IMR-90 (cell line): Measurements from ENCODE around the gene EYS. TPM values are rescaled to one million over a fixed set of nuclear protein-coding genes. Genes with fewer than 3 reads are reported as not detected.

ENCODE experiments used
- ATAC-seq: fragments of 200-7000 bp; cut with Tn5 transposase; 2 replicates; pipeline ENCODE4 v1.9.1; 2020; ENCODE audit warnings: low read depth, mild to moderate bottlenecking, moderate library complexity
- BruUV-seq: library from RNA; stranded (reverse); fragments of 400-500 nt; replicated peaks from 2 replicates; lab custom pipeline; 2021; lab: Mats Ljungman, UMichigan
- CTCF ChIA-PET: fragments of 300-600 bp; formaldehyde crosslinking; extraction: SDS; loops from one replicate; lab custom pipeline; 2021; ENCODE audit warnings: antibody characterized with exemption; lab: Yijun Ruan, JAX
- POLR2A ChIA-PET: fragments of 300-600 bp; sonication (Branson Sonifier 250); formaldehyde crosslinking; loops from one replicate; lab custom pipeline; 2022; ENCODE audit warnings: antibody characterized with exemption; ENCODE audit not compliant: unreplicated experiment; lab: Charles Lee
- DNase-seq: peaks from one replicate; pipeline ENCODE4 v3.0.0; 2013
- H2AFZ ChIP-seq: replicated peaks from 2 replicates; pipeline ENCODE3; 2013; ENCODE audit warnings: low read length, mild to moderate bottlenecking; ENCODE audit not compliant: poor library complexity
- H2AK5ac ChIP-seq: 2 replicates; pipeline ENCODE4 v1.6.1; 2013; ENCODE audit warnings: low read depth, low read length, inconsistent platforms
- H2AK9ac ChIP-seq: replicated peaks from 2 replicates; pipeline ENCODE3; 2013; ENCODE audit warnings: mild to moderate bottlenecking, low read depth, low read length, moderate library complexity; ENCODE audit not compliant: poor library complexity
- H2BK120ac ChIP-seq: 2 replicates; pipeline ENCODE4 v1.6.1; 2013; ENCODE audit warnings: low read depth, low read length, inconsistent platforms
- H2BK15ac ChIP-seq: 3 replicates; pipeline ENCODE4 v1.6.1; 2013; ENCODE audit warnings: low read depth, low read length, inconsistent platforms
- H2BK20ac ChIP-seq: 2 replicates; pipeline ENCODE4 v1.6.1; 2013; ENCODE audit warnings: low read depth, mild to moderate bottlenecking, inconsistent platforms, low read length, moderate library complexity
- H2BK5ac ChIP-seq: 2 replicates; pipeline ENCODE4 v1.6.1; 2013; ENCODE audit warnings: mild to moderate bottlenecking, low read depth, low read length, inconsistent platforms; ENCODE audit not compliant: poor library complexity, severe bottlenecking
- H3K14ac ChIP-seq: replicated peaks from 2 replicates; pipeline ENCODE4 v1.6.1; 2013; ENCODE audit warnings: low read depth, low read length, inconsistent platforms
- H3K18ac ChIP-seq: 2 replicates; pipeline ENCODE4 v1.6.1; 2013; ENCODE audit warnings: low read depth, low read length, control low read depth
- H3K23ac ChIP-seq: 2 replicates; pipeline ENCODE4 v1.6.1; 2013; ENCODE audit warnings: low read depth, low read length, inconsistent platforms
- H3K27ac ChIP-seq: 2 replicates; pipeline ENCODE4 v1.5.1; 2013; ENCODE audit warnings: mild to moderate bottlenecking, control low read depth, low read length; ENCODE audit not compliant: insufficient read depth
- H3K27me3 ChIP-seq: 2 replicates; pipeline ENCODE4 v1.6.1; 2013; ENCODE audit warnings: low read length; ENCODE audit not compliant: control insufficient read depth, insufficient read depth
- H3K36me3 ChIP-seq: 2 replicates; pipeline ENCODE4 v1.6.1; 2013; ENCODE audit warnings: low read length, mixed read lengths; ENCODE audit not compliant: control insufficient read depth, insufficient read depth
- H3K4ac ChIP-seq: 2 replicates; pipeline ENCODE4 v1.6.1; 2013; ENCODE audit warnings: low read depth, low read length, inconsistent platforms
- H3K4me1 ChIP-seq: 2 replicates; pipeline ENCODE4 v1.6.1; 2013; ENCODE audit warnings: low read length, mixed read lengths; ENCODE audit not compliant: control insufficient read depth, insufficient read depth
- H3K4me2 ChIP-seq: 2 replicates; pipeline ENCODE4 v1.6.1; 2013; ENCODE audit warnings: low read depth, mild to moderate bottlenecking, control low read depth, low read length, moderate library complexity
- H3K4me3 ChIP-seq: 2 replicates; pipeline ENCODE4 v1.5.1; 2013; ENCODE audit warnings: low read depth, mild to moderate bottlenecking, control low read depth, low read length, moderate library complexity; ENCODE audit not compliant: insufficient read depth
- H3K56ac ChIP-seq: 2 replicates; pipeline ENCODE4 v1.6.1; 2013; ENCODE audit warnings: low read length, inconsistent platforms; ENCODE audit not compliant: insufficient read depth; ENCODE audit errors: extremely low read depth
- H3K79me1 ChIP-seq, 2 experiments: 2 replicates each; pipeline ENCODE4 v1.6.1; 2013; ENCODE audit warnings: low read length in 2 of 2, inconsistent platforms in 1 of 2, low read depth in 1 of 2
- H3K9ac ChIP-seq: 2 replicates; pipeline ENCODE4 v1.6.1; 2013; ENCODE audit warnings: low read depth, low read length, control low read depth
- H3K9me1 ChIP-seq: 2 replicates; pipeline ENCODE4 v1.6.1; 2013; ENCODE audit warnings: low read length, inconsistent platforms; ENCODE audit not compliant: insufficient read depth
- H3K9me3 ChIP-seq: 2 replicates; pipeline ENCODE4 v1.6.1; 2013; ENCODE audit warnings: low read length; ENCODE audit not compliant: control insufficient read depth, insufficient read depth
- H4K20me1 ChIP-seq: 2 replicates; pipeline ENCODE4 v1.6.1; 2013; ENCODE audit warnings: low read length, inconsistent platforms; ENCODE audit not compliant: insufficient read depth
- H4K5ac ChIP-seq: 2 replicates; pipeline ENCODE4 v1.6.1; 2013; ENCODE audit warnings: mild to moderate bottlenecking, low read depth, low read length, control low read depth
- H4K8ac ChIP-seq, 2 experiments: 2 replicates each; pipeline ENCODE4 v1.6.1; 2013; ENCODE audit warnings: low read depth in 2 of 2, low read length in 2 of 2, control low read depth in 1 of 2, inconsistent platforms in 1 of 2
- H4K91ac ChIP-seq: 2 replicates; pipeline ENCODE4 v1.6.1; 2013; ENCODE audit warnings: low read depth, low read length, inconsistent platforms; ENCODE audit not compliant: insufficient read depth
- BHLHE40 ChIP-seq: fragments of 150-350 bp; IDR thresholded peaks from 2 replicates; pipeline ENCODE4 v1.6.1; 2016; ENCODE audit warnings: mild to moderate bottlenecking, low read depth, low read length
- CEBPB ChIP-seq: IDR thresholded peaks from 2 replicates; pipeline ENCODE4 v1.6.1; 2012; ENCODE audit warnings: low read depth, low read length, improper control_type of control experiment
- CHD1 ChIP-seq: IDR thresholded peaks from 2 replicates; pipeline ENCODE4 v1.6.1; 2012; ENCODE audit warnings: low read depth, low read length, improper control_type of control experiment
- CTCF ChIP-seq: conservative IDR thresholded peaks from 2 replicates; pipeline ENCODE4 v1.5.1; 2012; ENCODE audit warnings: mild to moderate bottlenecking, low read depth, low read length, improper control_type of control experiment
- ELK1 ChIP-seq: fragments of 150-350 bp; IDR thresholded peaks from 2 replicates; pipeline ENCODE4 v1.6.1; 2016; ENCODE audit warnings: low read depth, mild to moderate bottlenecking, low read length, moderate library complexity, borderline replicate concordance
- FOS ChIP-seq: fragments of 150-350 bp; IDR thresholded peaks from 2 replicates; pipeline ENCODE4 v1.6.1; 2016; ENCODE audit warnings: low read depth, low read length
- MAFK ChIP-seq: IDR thresholded peaks from 2 replicates; pipeline ENCODE4 v1.6.1; 2012; ENCODE audit warnings: low read depth, low read length, improper control_type of control experiment
- MAZ ChIP-seq: IDR thresholded peaks from 2 replicates; pipeline ENCODE4 v1.6.1; 2012; ENCODE audit warnings: low read depth, mild to moderate bottlenecking, low read length, improper control_type of control experiment, moderate library complexity, borderline replicate concordance
- MXI1 ChIP-seq: IDR thresholded peaks from 2 replicates; pipeline ENCODE4 v1.6.1; 2012; ENCODE audit warnings: low read depth, mild to moderate bottlenecking, low read length, moderate library complexity, borderline replicate concordance
- NFE2L2 ChIP-seq: fragments of 150-350 bp; IDR thresholded peaks from 2 replicates; pipeline ENCODE4 v1.6.1; 2016; ENCODE audit warnings: low read depth, mild to moderate bottlenecking, low read length
- POLR2A ChIP-seq: IDR thresholded peaks from 2 replicates; pipeline ENCODE4 v1.6.1; 2012; ENCODE audit warnings: mild to moderate bottlenecking, low read depth, low read length
- RAD21 ChIP-seq: IDR thresholded peaks from 2 replicates; pipeline ENCODE4 v1.6.1; 2012; ENCODE audit warnings: low read length, improper control_type of control experiment
- RCOR1 ChIP-seq: IDR thresholded peaks from 2 replicates; pipeline ENCODE4 v1.6.1; 2012; ENCODE audit warnings: mild to moderate bottlenecking, low read length, improper control_type of control experiment; ENCODE audit not compliant: insufficient replicate concordance
- RFX5 ChIP-seq: IDR thresholded peaks from 2 replicates; pipeline ENCODE4 v1.8.0; 2012; ENCODE audit warnings: low read depth, mild to moderate bottlenecking, low read length, moderate library complexity
- SMC3 ChIP-seq: fragments of 150-350 bp; IDR thresholded peaks from 2 replicates; pipeline ENCODE4 v1.6.1; 2016; ENCODE audit warnings: low read depth, mild to moderate bottlenecking, antibody characterized with exemption, low read length, moderate library complexity
- USF2 ChIP-seq: fragments of 150-350 bp; IDR thresholded peaks from 2 replicates; pipeline ENCODE4 v1.6.1; 2017; ENCODE audit warnings: mild to moderate bottlenecking, antibody characterized with exemption, low read length, low read depth
- WGBS, 2 experiments: methylation state at CpG; one replicate each; pipeline versions ENCODE4 v1.1.5 to v1.1.7; 2013; ENCODE audit warnings: missing lambda C conversion rate in 2 of 2; ENCODE audit not compliant: insufficient read length in 1 of 2; ENCODE audit errors: extremely low coverage in 2 of 2; 5-methylcytosine and 5-hydroxymethylcytosine counted together
- dilution Hi-C: fragments of 300-500 bp; cut with HindIII; formaldehyde crosslinking; loops from one replicate; pipeline ENCODE4 v1.14.3; 2018; ENCODE audit warnings: low sequenced_read_pairs; ENCODE audit not compliant: unreplicated experiment
- in situ Hi-C: fragments of 300-500 bp; cut with MboI; formaldehyde crosslinking; loops from 3 replicates; pipeline ENCODE4 v1.14.3; 2019; ENCODE audit warnings: low sequenced_read_pairs, inconsistent platforms, mixed read lengths
- intact Hi-C: fragments of 100-400 bp; cut with micrococcal nuclease; formaldehyde crosslinking; loops from 2 replicates; pipeline ENCODE4 v1.10.0; 2022
- polyA plus RNA-seq, 3 experiments: library from polyadenylated mRNA; depleted of rRNA; stranded (reverse); fragments of >200 nt; gene quantifications; 2 replicates each; pipeline ENCODE4 v1.2.3, GENCODE V29; 2012; ENCODE audit warnings: low replicate concordance in 1 of 3
- total RNA-seq: library from RNA; depleted of rRNA; stranded (reverse); fragments of >200 nt; gene quantifications from 2 replicates; pipeline ENCODE4 v1.2.3, GENCODE V29; 2012

EYS gene
- total and polyA plus RNA-seq, 2 of the 4 experiments (the other 2 are of a cell fraction) = under 0.01 TPM; not detected in 1

GRCh38 chr6:63671098-63671754 is 2035.8 kb downstream of the EYS start:
- Histone ChIP-seq H3K23ac (no peak overlapping the region), H2BK20ac (no peak overlapping the region), H3K4me3 (no peak overlapping the region), H4K8ac (no peak overlapping the region), H2BK15ac (no peak overlapping the region), H3K18ac (no peak overlapping the region), H3K27me3 (no peaks in the 10 kb centered on the region), H3K9me1 (no peaks in the 10 kb centered on the region), H3K27ac (no peak overlapping the region), H3K4ac (no peak overlapping the region), H4K5ac (no peak overlapping the region), H3K56ac (no peak overlapping the region), H2AK9ac (no peak overlapping the region), H3K4me2 (no peak overlapping the region), H3K36me3 (no peaks in the 10 kb centered on the region), H3K4me1 (0 out of 2 replicates have a peak, but pooled peaks cover 2% of the 10 kb centered on the region), H3K9me3 (no peaks in the 10 kb centered on the region), H4K20me1 (peaks cover 22% of the 10 kb centered on the region), H2AK5ac (no peak overlapping the region), H2BK120ac (no peak overlapping the region), H3K14ac (no peak overlapping the region), H2AFZ (no peak overlapping the region), H4K91ac (no peak overlapping the region), H3K79me1 (peaks cover 19 to 49% of the 10 kb centered on the region in 2 experiments), H2BK5ac (no peak overlapping the region), H3K9ac (no peak overlapping the region)
- in situ Hi-C loops (no loop called here), dilution Hi-C loops (no loop called here), intact Hi-C loops (no loop called here)
- no peak for ATAC-seq
- BruUV-seq = no TSS peak
- no peak for DNase-seq
- TF ChIP-seq USF2 (no peak), RFX5 (no peak), MAFK (no peak), SMC3 (no peak), MAZ (no peak), NFE2L2 (no peak), POLR2A (no peak), FOS (no peak), RAD21 (no peak), RCOR1 (no peak), CTCF (no peak), MXI1 (no peak), CHD1 (no peak), ELK1 (no peak), CEBPB (no peak), BHLHE40 (no peak)
- ChIA-PET POLR2A (no interaction called here), CTCF (no interaction called here)
- no CpG with 5 or more reads among the region's 6 CpGs for WGBS, 2 experiments
